ENCODE measurements around the gene HSPD1. TPM values are rescaled to one million over a fixed set of nuclear protein-coding genes. Genes with fewer than 3 reads are reported as not detected.
A peak's percentile ranks its signal among the peaks of the same experiment; 100 is the strongest.

The HSPD1 gene
- total and polyA plus RNA-seq, 2 experiments from 2014 or later = 319 to 551 TPM

GRCh38 chr2:197514754-197515153, 15.1 kb upstream of the HSPD1 start:
- H3K27me3 ChIP-seq = no peaks in the 10 kb centered on the region
- H3K36me3 ChIP-seq = no peaks in the 10 kb centered on the region
- no peaks in the 10 kb centered on the region for H3K9me3 ChIP-seq (ENCODE audit: low read depth)
- DNase-seq (ENCODE audit: low read depth in 1 of 2, low spot score in 1 of 2) = peak in 1 of 2 donors; percentile 31
- H3K4me3 ChIP-seq = peak overlapping the region; percentile 63
- H3K4me1 ChIP-seq (ENCODE audit: low read depth) = peaks cover 24% of the 10 kb centered on the region
- TF ChIP-seq, protein P1, sequence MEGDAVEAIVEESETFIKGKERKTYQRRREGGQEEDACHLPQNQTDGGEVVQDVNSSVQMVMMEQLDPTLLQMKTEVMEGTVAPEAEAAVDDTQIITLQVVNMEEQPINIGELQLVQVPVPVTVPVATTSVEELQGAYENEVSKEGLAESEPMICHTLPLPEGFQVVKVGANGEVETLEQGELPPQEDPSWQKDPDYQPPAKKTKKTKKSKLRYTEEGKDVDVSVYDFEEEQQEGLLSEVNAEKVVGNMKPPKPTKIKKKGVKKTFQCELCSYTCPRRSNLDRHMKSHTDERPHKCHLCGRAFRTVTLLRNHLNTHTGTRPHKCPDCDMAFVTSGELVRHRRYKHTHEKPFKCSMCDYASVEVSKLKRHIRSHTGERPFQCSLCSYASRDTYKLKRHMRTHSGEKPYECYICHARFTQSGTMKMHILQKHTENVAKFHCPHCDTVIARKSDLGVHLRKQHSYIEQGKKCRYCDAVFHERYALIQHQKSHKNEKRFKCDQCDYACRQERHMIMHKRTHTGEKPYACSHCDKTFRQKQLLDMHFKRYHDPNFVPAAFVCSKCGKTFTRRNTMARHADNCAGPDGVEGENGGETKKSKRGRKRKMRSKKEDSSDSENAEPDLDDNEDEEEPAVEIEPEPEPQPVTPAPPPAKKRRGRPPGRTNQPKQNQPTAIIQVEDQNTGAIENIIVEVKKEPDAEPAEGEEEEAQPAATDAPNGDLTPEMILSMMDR (IDR thresholded peaks at IDR 0.05; ENCODE audit: low read depth, low read length) = no peak
- peak overlapping the region; percentile 90 for H3K27ac ChIP-seq

- Histone ChIP-seq H3K27me3 (no peaks in the 10 kb centered on the region), H3K9me3 (ENCODE audit: low read depth) (no peaks in the 10 kb centered on the region), H3K4me3 (no peak overlapping the region), H3K4me1 (ENCODE audit: low read depth) (peaks cover 24% of the 10 kb centered on the region), H3K27ac (peak overlapping the region; percentile 90), H3K36me3 (no peaks in the 10 kb centered on the region)
- no peak for DNase-seq (ENCODE audit: low read depth in 1 of 2, low spot score in 1 of 2)
- TF ChIP-seq, protein P1 (IDR thresholded peaks at IDR 0.05; ENCODE audit: low read depth, low read length) = no peak
These were observed 14.3 kb upstream of the HSPD1 start for GRCh38 chr2:197513915-197514314.

DNA sequence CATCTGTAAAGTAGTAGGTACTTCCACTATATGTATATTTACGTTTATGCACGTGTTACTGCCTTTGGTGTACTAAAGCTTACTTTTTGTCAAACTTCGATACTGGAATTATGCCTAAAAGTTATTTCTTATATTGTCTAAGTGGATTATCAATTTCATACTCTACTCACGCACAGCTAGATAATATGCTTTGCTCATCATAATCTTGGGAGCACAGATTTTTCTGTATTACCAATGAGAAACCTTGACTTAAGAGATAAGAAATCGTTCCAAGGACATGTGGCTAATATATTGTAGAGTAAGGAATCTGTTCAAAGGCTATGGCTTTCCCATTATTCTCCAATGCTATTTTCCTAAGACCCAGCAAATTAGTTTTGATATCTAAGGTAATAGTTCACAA, 7.0 kb upstream of the HSPD1 start:
- TF ChIP-seq, protein P1 (IDR thresholded peaks at IDR 0.05; ENCODE audit: low read depth, low read length) = no peak
- H3K27ac ChIP-seq = no peak overlapping the region
- H3K27me3 ChIP-seq = no peaks in the 10 kb centered on the region
- H3K9me3 ChIP-seq (ENCODE audit: low read depth) = no peaks in the 10 kb centered on the region
- DNase-seq (ENCODE audit: low read depth in 1 of 2, low spot score in 1 of 2) = no peak
- peaks cover 16% of the 10 kb centered on the region for H3K36me3 ChIP-seq
- no peak overlapping the region for H3K4me3 ChIP-seq
- peaks cover 6% of the 10 kb centered on the region for H3K4me1 ChIP-seq (ENCODE audit: low read depth)

- TF ChIP-seq, protein P1 (IDR thresholded peaks at IDR 0.05; ENCODE audit: low read depth, low read length) = no peak
- Histone ChIP-seq H3K27me3 (no peaks in the 10 kb centered on the region), H3K4me1 (ENCODE audit: low read depth) (peaks cover 6% of the 10 kb centered on the region), H3K9me3 (ENCODE audit: low read depth) (no peaks in the 10 kb centered on the region), H3K4me3 (no peak overlapping the region), H3K27ac (no peak overlapping the region), H3K36me3 (peaks cover 16% of the 10 kb centered on the region)
- DNase-seq (ENCODE audit: low read depth in 1 of 2, low spot score in 1 of 2) = no peak
These were observed 4.9 kb upstream of the HSPD1 start for GRCh38 chr2:197504512-197504911.

DNA sequence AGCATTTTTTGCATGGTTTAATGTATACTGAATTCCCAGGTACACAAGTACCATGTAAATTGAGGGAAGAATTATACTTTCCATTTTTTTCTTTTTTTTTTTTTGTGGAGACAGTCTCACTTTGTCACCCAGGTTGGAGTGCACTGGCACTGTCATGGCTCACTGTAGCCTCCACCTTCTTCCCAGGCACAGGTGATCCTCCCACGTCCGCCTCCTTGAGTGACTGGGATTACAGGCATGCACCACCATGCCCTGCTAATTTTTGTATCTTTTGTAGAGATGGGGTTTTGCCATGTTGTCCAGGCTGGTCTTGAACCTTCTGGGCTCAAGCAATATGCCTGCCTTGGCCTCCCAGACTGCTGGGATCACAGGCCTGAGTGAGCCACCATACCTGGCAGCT, 4.4 kb upstream of the HSPD1 start:
- TF ChIP-seq, protein P1 (IDR thresholded peaks at IDR 0.05; ENCODE audit: low read depth, low read length) = no peak
- H3K4me1 ChIP-seq (ENCODE audit: low read depth) = peaks cover 6% of the 10 kb centered on the region

GRCh38 chr2:197502685-197503084, 3.0 kb upstream of the HSPD1 start:
- Histone ChIP-seq H3K9me3 (ENCODE audit: low read depth) (no peaks in the 10 kb centered on the region), H3K27ac (peak overlapping the region; percentile 31), H3K36me3 (peaks cover 16% of the 10 kb centered on the region), H3K4me1 (ENCODE audit: low read depth) (peaks cover 14% of the 10 kb centered on the region), H3K27me3 (no peaks in the 10 kb centered on the region), H3K4me3 (peak overlapping the region; percentile 58)
- DNase-seq (ENCODE audit: low read depth in 1 of 2, low spot score in 1 of 2) = no peak
- TF ChIP-seq, protein P1 (IDR thresholded peaks at IDR 0.05; ENCODE audit: low read depth, low read length) = no peak

More for the DNA sequence above, 4.4 kb upstream of the HSPD1 start:
- Histone ChIP-seq H3K27me3 (no peaks in the 10 kb centered on the region), H3K9me3 (ENCODE audit: low read depth) (no peaks in the 10 kb centered on the region), H3K4me3 (no peak overlapping the region), H3K27ac (no peak overlapping the region), H3K36me3 (peaks cover 16% of the 10 kb centered on the region)
- no peak for DNase-seq (ENCODE audit: low read depth in 1 of 2, low spot score in 1 of 2)

Data from cardiac muscle cell (in vitro differentiated cells and primary cell).